Stomach smooth muscle (tissue), 2 donors: ENCODE results near the gene CRY2.
"Not testable (repeated sequence)": the region's sequence is repeated elsewhere in the genome, so short reads cannot be mapped to it uniquely, and the experiment has no call there.

Source experiments
- H3K27ac ChIP-seq: one replicate; pipeline ENCODE4 v1.7.0; 2013; ENCODE audit warnings: mild to moderate bottlenecking, low read length, inconsistent platforms
- H3K27me3 ChIP-seq, 2 donors: one replicate each; pipeline ENCODE4 v1.7.0; 2013; ENCODE audit warnings: low read length in 2 of 2; ENCODE audit not compliant: insufficient read depth in 2 of 2, control insufficient read depth in 1 of 2
- H3K36me3 ChIP-seq, 2 donors: one replicate each; pipeline ENCODE4 v1.7.0; 2013; ENCODE audit warnings: low read length in 2 of 2; ENCODE audit not compliant: control insufficient read depth in 2 of 2, insufficient read depth in 2 of 2
- H3K4me1 ChIP-seq: one replicate; pipeline ENCODE4 v1.7.0; 2013; ENCODE audit warnings: low read length; ENCODE audit not compliant: control insufficient read depth, insufficient read depth
- H3K4me3 ChIP-seq, 2 donors: one replicate each; pipeline ENCODE4 v1.7.0; 2013; ENCODE audit warnings: low read length in 2 of 2
- H3K9ac ChIP-seq, 2 donors: one replicate each; pipeline ENCODE4 v1.7.0; 2013; ENCODE audit warnings: low read length in 2 of 2, mild to moderate bottlenecking in 1 of 2
- H3K9me3 ChIP-seq, 2 donors: one replicate each; pipeline ENCODE4 v1.7.0; 2013; ENCODE audit warnings: low read length in 2 of 2; ENCODE audit not compliant: control insufficient read depth in 2 of 2
- donor health status: healthy.
- donor health status: Pancreatic carcinoma.

CRY2 gene

GRCh38 chr11:45832811-45833441, 14.3 kb upstream of the CRY2 start:
- Histone ChIP-seq H3K27me3 (no peaks in the 10 kb centered on the region), H3K27ac (no peak overlapping the region), H3K9ac (no peak overlapping the region)

GRCh38 chr11:45833761-45834160, 13.5 kb upstream of the CRY2 start:
- no peaks in the 10 kb centered on the region for H3K4me1 ChIP-seq
- H3K27me3 ChIP-seq: no peaks in the 10 kb centered on the region
- no peak overlapping the region for H3K4me3 ChIP-seq
- H3K36me3 ChIP-seq: no peaks in the 10 kb centered on the region
- no peaks in the 10 kb centered on the region for H3K9me3 ChIP-seq
- H3K9ac ChIP-seq: no peak overlapping the region
- H3K27ac ChIP-seq: no peak overlapping the region

More at GRCh38 chr11:45832811-45833441, 14.3 kb upstream of the CRY2 start:
- H3K9me3 ChIP-seq: no peaks in the 10 kb centered on the region
- H3K4me3 ChIP-seq: no peak overlapping the region
- H3K36me3 ChIP-seq: no peaks in the 10 kb centered on the region
- H3K4me1 ChIP-seq: no peaks in the 10 kb centered on the region

GRCh38 chr11:45834298-45834756, 12.9 kb upstream of the CRY2 start:
- H3K27me3 ChIP-seq: no peaks in the 10 kb centered on the region
- H3K36me3 ChIP-seq: no peaks in the 10 kb centered on the region
- H3K27ac ChIP-seq: no peak overlapping the region
- no peaks in the 10 kb centered on the region for H3K9me3 ChIP-seq
- H3K4me1 ChIP-seq: no peaks in the 10 kb centered on the region
- H3K4me3 ChIP-seq: no peak overlapping the region
- H3K9ac ChIP-seq: no peak overlapping the region

- no peak overlapping the region for H3K4me3 ChIP-seq
- H3K9me3 ChIP-seq: no peaks in the 10 kb centered on the region
- no peak overlapping the region for H3K9ac ChIP-seq
- H3K27ac ChIP-seq: no peak overlapping the region
- H3K27me3 ChIP-seq: no peaks in the 10 kb centered on the region
- peaks cover 4% of the 10 kb centered on the region for H3K4me1 ChIP-seq
- no peaks in the 10 kb centered on the region for H3K36me3 ChIP-seq
These were observed 8.1 kb upstream of the CRY2 start for GRCh38 chr11:45839204-45839603.

- not testable (repeated sequence) for H3K9me3 ChIP-seq, H3K4me3 ChIP-seq, H3K9ac ChIP-seq, H3K27me3 ChIP-seq, H3K27ac ChIP-seq, H3K4me1 ChIP-seq, H3K36me3 ChIP-seq
These were observed 7.0 kb upstream of the CRY2 start for GRCh38 chr11:45840251-45840650.

GRCh38 chr11:45843158-45843924, 3.9 kb upstream of the CRY2 start:
- Histone ChIP-seq H3K27ac (peak overlapping the region; percentile 38), H3K27me3 (no peaks in the 10 kb centered on the region), H3K4me3 (peak overlapping the region; percentile 47 to 54), H3K4me1 (peaks cover 7% of the 10 kb centered on the region), H3K9me3 (no peaks in the 10 kb centered on the region), H3K9ac (peak overlapping the region; percentile 21 to 65), H3K36me3 (no peaks in the 10 kb centered on the region)

GRCh38 chr11:45844822-45845578, 2.3 kb upstream of the CRY2 start:
- Histone ChIP-seq H3K27ac (no peak overlapping the region), H3K4me3 (no peak overlapping the region), H3K36me3 (no peaks in the 10 kb centered on the region), H3K27me3 (no peaks in the 10 kb centered on the region), H3K9me3 (no peaks in the 10 kb centered on the region), H3K9ac (no peak overlapping the region), H3K4me1 (peaks cover 21% of the 10 kb centered on the region)

- Histone ChIP-seq H3K27ac (peak overlapping the region; percentile 98), H3K27me3 (no peaks in the 10 kb centered on the region), H3K4me1 (peaks cover 33% of the 10 kb centered on the region), H3K9ac (peak overlapping the region; percentile 37 to 77), H3K36me3 (no peaks in the 10 kb centered on the region), H3K9me3 (no peaks in the 10 kb centered on the region), H3K4me3 (peak overlapping the region in 1 of 2 donors; percentile 69)
These were observed 1.1 kb upstream of the CRY2 start for GRCh38 chr11:45846174-45846675.

GRCh38 chr11:45847911-45848316, 639 bp downstream of the CRY2 start:
- Histone ChIP-seq H3K27me3 (no peaks in the 10 kb centered on the region), H3K9ac (peak overlapping the region; percentile 95 to 98), H3K27ac (peak overlapping the region; percentile 98), H3K4me3 (peak overlapping the region; percentile 91 to 98), H3K36me3 (no peaks in the 10 kb centered on the region), H3K4me1 (peaks cover 46% of the 10 kb centered on the region), H3K9me3 (no peaks in the 10 kb centered on the region)

GRCh38 chr11:45848654-45849081, 1.4 kb downstream of the CRY2 start:
- peak overlapping the region; percentile 95 to 98 for H3K9ac ChIP-seq
- H3K9me3 ChIP-seq: no peaks in the 10 kb centered on the region
- peaks cover 51% of the 10 kb centered on the region for H3K4me1 ChIP-seq
- no peaks in the 10 kb centered on the region for H3K36me3 ChIP-seq
- no peaks in the 10 kb centered on the region for H3K27me3 ChIP-seq
- peak overlapping the region; percentile 98 for H3K27ac ChIP-seq
- H3K4me3 ChIP-seq: peak overlapping the region; percentile 91 to 98
